Limb (tissue), 2 donors: ENCODE data around the gene MDH2.
"Not testable (repeated sequence)": the region's sequence is repeated elsewhere in the genome, so short reads cannot be mapped to it uniquely, and the experiment has no call there.

Experiments used
- DNase-seq, 2 donors: peaks; one replicate each; pipeline ENCODE4 v3.0.0-alpha.2; 2016; ENCODE audit errors: extremely low spot score in 2 of 2

MDH2 gene, protein sequence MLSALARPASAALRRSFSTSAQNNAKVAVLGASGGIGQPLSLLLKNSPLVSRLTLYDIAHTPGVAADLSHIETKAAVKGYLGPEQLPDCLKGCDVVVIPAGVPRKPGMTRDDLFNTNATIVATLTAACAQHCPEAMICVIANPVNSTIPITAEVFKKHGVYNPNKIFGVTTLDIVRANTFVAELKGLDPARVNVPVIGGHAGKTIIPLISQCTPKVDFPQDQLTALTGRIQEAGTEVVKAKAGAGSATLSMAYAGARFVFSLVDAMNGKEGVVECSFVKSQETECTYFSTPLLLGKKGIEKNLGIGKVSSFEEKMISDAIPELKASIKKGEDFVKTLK

GRCh38 chr7:76047811-76048667 lies at the start of gene MDH2, which contains the start of gene STYXL1:
MDH2 (plus strand) TSS chr7:76048106; CDS start chr7:76048161, 55 bp downstream.
STYXL1 (minus strand) TSS chr7:76048000; CDS start chr7:76030523, 17,477 bp downstream.
- DNase-seq, result peak; percentile 93 to 94

GRCh38 chr7:76000566-76000965 lies 47.3 kb upstream of the MDH2 start:
- no peak for DNase-seq

- no peak for DNase-seq
These were observed 45.8 kb upstream of the MDH2 start for GRCh38 chr7:76002139-76002538.

GRCh38 chr7:76002822-76003221 lies 45.1 kb upstream of the MDH2 start:
- DNase-seq, result no peak

DNA sequence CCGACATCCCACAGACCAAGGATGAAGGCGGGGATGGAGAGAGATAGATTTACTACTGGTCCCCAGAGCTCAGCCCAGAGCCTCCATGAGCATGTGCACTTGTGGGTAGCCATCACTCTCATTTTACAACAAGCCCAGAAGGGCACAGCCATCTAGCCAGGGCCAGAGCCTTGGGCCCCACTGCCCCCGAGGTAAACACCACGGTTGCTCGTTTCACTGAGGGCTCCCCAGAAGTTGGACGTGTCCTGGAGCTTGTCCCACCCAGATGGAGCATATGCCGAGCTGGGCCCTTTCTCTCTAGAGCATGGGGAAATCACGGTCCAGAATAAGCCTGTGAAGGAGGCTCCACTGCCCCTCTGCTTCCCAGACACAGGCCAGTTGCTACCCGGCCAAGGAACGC lies 44.6 kb upstream of the MDH2 start:
- no peak for DNase-seq

- not testable (repeated sequence) for DNase-seq
These were observed 42.9 kb upstream of the MDH2 start for GRCh38 chr7:76005004-76005403.

DNA sequence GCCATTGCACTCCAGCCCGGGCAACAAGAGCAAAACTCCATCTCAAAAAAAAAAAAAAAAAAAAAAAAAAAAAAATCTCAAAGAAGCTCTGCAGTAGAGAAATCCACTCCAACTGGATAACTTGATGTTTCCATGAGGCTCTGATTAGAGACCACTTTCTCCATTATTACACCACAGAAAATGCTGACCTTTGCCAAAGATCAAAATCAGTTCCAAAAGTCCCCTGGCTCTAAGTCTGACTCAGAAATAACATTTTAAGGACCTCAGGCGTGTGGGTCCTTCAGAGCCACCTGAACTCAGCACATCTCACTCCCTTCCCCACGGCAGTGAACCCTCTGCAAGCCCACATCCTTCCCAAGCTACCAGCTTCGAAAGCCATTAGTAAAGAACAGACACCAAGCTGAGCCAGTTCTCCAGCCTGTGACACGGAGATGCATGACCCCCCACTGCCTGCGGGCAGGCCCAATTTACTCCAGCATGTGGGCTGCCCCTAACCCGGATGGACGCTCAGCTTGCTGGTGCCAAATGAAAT lies 39.7 kb upstream of the MDH2 start:
- no peak for DNase-seq

GRCh38 chr7:76009672-76010600 lies 38.0 kb upstream of the MDH2 start:
- no peak for DNase-seq

- peak in 1 of 2 donors; percentile 71 for DNase-seq
These were observed 36.5 kb upstream of the MDH2 start for GRCh38 chr7:76011442-76011861.

GRCh38 chr7:76016191-76016947 lies 31.5 kb upstream of the MDH2 start:
- DNase-seq, result no peak

- not testable (repeated sequence) for DNase-seq
These were observed 29.4 kb upstream of the MDH2 start for GRCh38 chr7:76018520-76018919.

GRCh38 chr7:76020031-76020714 lies 27.7 kb upstream of the MDH2 start:
- DNase-seq, result peak; percentile 27 to 77

GRCh38 chr7:76022026-76022780 lies 25.7 kb upstream of the MDH2 start:
- no peak for DNase-seq

DNA sequence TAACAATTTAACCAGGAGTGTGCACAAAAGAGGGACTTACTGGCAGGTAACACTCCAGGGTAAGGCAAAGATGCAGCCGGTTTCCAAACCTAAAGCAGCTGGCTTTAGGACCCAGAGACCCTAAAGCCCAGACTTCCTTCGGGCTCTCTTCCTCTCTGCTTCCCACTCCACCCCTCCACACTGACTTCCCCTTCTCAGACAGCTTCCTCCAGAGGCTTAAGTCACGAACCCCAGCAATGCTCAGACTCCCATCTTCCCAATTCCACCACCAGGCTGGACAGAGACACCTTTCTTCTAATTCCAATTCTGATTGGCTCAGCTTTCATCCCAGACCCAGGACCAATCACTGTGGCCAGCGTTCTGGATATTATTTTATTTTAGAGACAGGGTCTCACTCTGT lies 24.9 kb upstream of the MDH2 start:
- DNase-seq, result no peak

GRCh38 chr7:76029682-76030081 lies 18.2 kb upstream of the MDH2 start:
- not testable (repeated sequence) for DNase-seq

GRCh38 chr7:76031964-76032363 lies 15.9 kb upstream of the MDH2 start:
- no peak for DNase-seq

GRCh38 chr7:76037310-76037709 lies 10.6 kb upstream of the MDH2 start:
- DNase-seq, result no peak

DNA sequence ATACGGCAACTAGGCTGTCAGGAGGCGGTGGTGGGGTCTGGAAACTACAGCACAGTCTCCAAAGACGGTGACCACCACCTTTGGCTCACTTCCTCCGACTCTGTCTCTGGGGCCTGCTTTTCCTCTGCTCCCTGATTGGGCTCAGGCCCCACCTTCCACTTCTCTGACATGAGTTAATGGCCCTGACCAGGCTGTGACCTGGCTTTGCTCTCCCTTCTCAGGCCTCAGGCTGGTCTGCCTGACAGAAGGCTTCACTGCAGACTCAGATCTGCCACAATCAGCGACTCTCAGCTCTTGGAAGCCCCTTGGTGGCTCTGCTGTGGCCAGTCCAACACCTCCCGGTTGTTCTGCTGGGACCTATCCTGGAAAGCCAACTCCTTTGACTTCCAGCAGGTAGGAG lies 7.8 kb upstream of the MDH2 start:
- DNase-seq, result no peak

GRCh38 chr7:76044375-76044865 lies 3.5 kb upstream of the MDH2 start:
- no peak for DNase-seq
